Activated CD8-positive, alpha-beta memory T cell treated with anti-CD3 and anti-CD28 coated beads, Interleukin-2, amount 50 U/mL, for 24 hours (primary cell): ENCODE measurements around the gene DDX60.
"Not testable (repeated sequence)": the region's sequence is repeated elsewhere in the genome, so short reads cannot be mapped to it uniquely, and the experiment has no call there.

ENCODE experiments used
- DNase-seq: peaks from one replicate; pipeline ENCODE4 v3.0.0-alpha.2; 2020; ENCODE audit errors: extremely low read depth

Gene DDX60, protein sequence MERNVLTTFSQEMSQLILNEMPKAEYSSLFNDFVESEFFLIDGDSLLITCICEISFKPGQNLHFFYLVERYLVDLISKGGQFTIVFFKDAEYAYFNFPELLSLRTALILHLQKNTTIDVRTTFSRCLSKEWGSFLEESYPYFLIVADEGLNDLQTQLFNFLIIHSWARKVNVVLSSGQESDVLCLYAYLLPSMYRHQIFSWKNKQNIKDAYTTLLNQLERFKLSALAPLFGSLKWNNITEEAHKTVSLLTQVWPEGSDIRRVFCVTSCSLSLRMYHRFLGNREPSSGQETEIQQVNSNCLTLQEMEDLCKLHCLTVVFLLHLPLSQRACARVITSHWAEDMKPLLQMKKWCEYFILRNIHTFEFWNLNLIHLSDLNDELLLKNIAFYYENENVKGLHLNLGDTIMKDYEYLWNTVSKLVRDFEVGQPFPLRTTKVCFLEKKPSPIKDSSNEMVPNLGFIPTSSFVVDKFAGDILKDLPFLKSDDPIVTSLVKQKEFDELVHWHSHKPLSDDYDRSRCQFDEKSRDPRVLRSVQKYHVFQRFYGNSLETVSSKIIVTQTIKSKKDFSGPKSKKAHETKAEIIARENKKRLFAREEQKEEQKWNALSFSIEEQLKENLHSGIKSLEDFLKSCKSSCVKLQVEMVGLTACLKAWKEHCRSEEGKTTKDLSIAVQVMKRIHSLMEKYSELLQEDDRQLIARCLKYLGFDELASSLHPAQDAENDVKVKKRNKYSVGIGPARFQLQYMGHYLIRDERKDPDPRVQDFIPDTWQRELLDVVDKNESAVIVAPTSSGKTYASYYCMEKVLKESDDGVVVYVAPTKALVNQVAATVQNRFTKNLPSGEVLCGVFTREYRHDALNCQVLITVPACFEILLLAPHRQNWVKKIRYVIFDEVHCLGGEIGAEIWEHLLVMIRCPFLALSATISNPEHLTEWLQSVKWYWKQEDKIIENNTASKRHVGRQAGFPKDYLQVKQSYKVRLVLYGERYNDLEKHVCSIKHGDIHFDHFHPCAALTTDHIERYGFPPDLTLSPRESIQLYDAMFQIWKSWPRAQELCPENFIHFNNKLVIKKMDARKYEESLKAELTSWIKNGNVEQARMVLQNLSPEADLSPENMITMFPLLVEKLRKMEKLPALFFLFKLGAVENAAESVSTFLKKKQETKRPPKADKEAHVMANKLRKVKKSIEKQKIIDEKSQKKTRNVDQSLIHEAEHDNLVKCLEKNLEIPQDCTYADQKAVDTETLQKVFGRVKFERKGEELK (N-terminal part only)

DNA sequence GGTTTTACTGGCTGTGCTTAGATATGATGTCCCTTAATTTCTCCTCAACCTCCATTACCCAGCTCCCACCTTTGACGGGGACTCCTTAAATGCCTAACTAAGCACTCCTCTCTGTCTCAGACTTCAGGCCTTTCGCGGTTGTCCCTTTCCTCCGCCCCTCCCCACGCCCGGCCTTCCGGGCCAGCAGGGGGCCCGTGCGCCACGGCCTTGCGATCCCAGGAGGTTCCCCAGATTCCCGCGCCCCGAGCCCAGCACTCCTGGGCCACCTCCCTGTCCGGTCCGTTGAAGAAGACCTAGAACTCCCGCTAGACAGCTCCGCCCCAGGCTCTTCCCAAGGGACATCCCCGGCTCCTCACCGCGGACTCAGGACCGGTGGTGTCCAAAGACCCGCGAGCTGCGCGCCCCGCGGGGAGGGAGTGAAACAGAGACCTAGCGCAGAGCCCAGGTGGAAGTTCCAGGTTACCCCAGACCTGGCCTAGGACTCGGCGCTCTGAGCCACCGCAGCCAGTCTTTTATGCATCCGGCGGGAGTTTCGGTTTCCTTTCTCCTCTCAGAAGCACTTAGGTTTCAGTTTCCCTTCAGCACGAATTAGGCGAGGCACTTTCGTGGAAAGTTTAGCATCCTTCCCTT lies at the start of gene DDX60:
Gene DDX60, minus strand, starts transcription at position 487 of the 630 bp plus-strand sequence. CDS start 7,493 bp downstream, outside the sequence.
- DNase-seq = peak; percentile 63

DNA sequence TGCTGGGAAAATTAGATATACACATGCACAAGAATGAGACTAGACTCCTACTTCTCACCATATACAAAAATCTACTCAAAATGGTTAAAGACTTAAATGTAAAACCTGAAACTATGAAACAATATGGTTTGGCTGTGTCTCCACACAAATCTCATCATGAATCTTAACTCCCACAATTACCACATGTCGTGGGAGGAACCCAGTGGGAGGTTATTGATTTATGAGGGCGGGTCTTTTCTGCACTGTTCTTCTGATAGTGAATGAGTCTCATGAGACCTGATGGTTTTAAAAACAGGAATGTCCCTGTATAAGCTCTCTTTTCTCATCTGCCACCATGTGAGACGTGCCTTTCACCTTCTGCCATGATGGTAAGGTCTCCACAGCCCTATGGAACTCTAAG lies 48.5 kb upstream of the DDX60 start:
- DNase-seq = no peak

DNA sequence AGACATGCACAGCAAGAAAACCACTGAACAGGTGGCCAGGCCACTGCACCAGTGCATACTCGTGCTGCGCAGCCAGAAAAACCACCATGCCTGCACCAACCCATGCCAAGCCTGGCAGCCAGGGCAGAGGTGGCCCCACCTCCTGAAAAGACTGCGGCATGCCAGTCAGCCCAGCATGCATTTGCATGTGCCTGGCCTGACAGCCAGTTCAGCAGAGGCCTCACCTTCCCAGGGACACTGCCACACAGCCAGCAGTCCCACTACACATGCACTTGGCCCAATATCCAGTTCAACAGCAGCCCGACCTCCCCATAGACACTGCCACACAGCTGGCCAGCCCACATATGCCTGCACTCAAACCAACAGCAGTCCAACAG lies 43.5 kb upstream of the DDX60 start:
- no peak for DNase-seq

DNA sequence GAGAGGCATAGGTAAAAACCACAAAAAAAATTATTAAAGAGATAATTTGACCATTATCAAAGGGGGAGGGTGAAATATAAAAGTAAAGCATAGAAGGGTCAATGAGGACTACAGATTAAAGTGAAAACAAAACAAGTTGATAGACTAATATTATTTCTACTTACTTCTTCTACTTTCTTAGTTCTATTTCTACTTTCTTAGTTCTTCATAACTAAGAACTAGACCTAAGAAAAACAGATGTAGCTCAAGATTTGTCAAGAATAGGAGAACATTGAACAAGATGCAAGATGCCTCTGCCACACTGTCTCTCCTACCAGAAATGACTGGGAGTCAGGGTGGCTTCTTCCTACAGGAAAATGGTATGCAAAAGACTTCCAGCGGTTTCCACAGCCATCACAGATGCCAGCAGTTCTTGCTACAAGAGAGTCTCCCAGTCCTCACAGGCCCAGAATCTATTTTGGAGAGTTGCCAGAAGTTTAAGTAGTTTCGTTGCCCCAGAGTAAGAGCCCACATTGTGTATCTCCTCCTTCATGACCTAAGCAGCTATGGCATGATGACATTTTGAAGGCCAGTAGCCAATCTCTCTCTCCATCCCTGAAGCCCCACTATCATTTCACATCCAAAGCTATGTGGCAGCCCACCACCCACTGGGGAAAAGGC lies 42.9 kb upstream of the DDX60 start:
- DNase-seq = no peak

DNA sequence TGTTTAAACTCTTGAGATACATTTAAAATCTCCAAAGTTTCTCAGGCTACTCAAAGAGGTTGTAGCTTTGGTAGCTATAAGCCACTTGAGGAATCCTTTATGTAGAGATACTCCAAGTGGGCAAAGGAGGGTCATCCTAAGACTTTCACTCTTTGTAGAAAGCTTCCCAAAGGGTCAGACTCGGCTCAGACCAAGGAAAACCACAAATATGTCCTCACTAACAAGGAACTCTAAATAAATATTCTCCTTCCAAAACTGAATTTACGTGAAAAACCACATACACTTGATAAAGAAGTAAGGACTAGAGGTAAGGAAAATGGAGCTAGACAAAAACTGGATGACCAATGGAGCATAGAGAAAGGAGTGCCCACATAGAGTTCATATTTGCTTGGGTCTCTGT lies 41.7 kb upstream of the DDX60 start:
- no peak for DNase-seq

DNA sequence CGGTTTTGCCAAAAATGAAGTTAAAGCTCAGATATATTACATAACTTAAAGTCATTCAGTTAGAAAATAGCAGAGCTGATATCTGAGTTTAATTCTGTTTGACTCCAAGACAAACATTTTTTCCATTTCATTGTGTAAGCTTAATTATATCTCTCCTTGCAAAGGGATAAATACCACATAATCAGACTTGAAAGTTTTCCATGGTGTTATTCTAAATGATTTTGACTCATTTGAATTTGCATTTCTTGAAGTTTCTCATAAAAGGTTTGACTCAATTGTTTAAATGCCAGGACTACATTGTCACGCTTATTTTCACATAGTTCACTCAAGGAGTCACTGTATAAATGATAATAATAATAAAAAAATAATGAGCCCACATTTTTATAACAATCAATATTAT lies 39.4 kb upstream of the DDX60 start:
- no peak for DNase-seq

DNA sequence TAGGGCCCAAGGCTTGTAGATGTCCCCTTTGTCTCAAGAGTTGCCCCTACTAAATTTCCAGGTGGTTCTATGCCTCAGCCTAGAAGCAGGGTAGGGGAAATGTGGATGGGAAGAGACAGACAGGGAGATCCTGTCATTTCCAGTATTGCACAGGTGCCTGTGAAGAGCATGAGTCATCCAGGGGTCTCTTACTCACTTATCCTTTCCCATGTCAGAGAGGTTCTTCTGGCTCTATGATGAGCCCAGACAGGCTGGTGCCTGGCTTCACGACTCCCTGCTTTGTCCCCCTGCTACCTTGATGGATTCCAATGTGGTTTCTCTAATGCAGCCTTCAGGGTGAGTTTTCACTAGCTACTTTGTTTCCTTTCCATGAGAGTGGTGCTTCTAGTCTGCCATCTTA lies 35.2 kb upstream of the DDX60 start:
- DNase-seq = no peak

DNA sequence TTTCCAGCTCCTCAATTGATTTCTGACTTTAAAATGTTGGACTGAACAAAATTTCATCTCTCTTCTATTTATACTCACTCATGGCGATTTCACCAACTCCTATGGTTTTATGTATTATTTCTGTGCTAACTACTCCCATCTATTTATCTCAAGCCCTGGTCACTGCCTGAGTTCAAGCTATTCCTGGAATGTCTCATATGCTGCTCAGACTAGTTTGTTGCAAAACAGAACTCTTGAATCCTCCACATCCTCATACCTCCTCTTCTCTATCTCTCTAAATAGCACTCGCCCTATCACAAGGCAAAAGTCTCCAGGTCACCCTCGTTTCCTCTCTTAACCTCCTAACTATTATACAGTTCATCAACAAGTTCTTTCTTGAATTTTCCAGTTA lies 19.0 kb upstream of the DDX60 start:
- DNase-seq = no peak

DNA sequence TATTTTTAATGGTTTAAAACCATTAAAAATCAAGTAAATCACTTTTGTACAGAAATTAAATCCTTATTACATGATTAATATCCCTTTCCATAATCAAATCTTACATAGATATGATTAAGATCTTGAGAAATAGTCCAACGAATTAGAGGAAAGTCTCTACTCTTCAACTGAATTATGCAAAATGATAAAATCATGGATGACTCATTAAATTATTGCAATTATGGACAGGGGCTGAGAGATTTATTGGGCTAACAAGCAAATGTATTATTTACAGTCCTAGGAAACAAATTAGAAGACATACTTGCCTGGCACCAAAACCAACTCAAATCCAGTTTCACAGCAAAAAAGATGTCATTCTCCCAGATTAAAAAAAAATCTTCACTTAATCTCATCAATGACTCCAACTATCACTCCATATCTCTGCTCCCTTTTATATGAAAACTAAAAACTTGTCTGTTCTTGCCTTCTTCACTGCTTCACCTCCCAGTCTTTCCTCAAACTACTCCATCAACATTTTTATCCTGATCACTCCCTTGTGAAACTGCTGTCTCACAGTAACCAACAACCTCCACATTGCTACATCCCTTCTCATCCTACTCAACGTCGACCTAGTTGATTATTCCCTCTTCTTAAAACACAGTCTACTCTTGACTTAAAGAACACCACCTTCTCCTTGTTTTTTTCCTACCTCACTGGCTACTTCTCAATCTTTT lies 18.4 kb upstream of the DDX60 start:
- no peak for DNase-seq

DNA sequence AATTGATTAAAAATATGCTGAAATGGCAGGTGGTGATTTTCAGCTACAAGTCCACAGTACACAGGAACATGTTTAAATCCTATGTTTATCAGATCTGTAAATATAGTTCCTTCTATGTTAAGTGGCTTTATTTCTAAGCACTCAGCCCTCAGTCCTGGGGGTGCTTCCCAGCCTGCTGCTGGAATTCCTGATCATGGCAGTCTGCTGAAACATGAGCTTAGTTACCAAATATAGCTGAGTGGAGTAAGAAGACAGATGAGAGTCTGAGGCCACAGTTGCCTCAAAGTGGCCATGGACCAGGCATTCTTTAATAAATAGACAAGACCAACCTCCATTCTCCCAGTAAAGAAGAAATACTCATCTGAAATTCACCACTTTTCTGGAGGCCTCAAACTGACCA lies 17.1 kb upstream of the DDX60 start:
- DNase-seq = no peak

DNA sequence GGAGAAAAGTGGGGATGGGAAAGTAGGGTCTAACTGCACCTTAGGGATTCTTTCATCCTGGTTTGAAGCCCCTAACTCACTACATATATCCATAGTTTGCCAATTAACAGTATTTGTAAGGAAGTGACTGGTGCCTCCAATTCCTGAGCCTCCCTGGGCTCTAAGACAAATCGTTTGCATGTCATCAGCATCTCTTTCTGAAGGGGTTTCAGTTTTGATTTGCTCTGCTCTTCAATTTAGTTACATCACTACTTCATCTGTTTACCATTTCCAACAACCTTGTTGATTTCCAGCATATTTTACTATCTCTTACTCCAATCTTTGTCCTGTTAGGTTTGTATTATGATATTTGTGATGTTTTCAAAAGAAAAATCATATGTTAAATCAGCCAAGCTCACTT lies 15.5 kb upstream of the DDX60 start:
- DNase-seq = no peak

DNA sequence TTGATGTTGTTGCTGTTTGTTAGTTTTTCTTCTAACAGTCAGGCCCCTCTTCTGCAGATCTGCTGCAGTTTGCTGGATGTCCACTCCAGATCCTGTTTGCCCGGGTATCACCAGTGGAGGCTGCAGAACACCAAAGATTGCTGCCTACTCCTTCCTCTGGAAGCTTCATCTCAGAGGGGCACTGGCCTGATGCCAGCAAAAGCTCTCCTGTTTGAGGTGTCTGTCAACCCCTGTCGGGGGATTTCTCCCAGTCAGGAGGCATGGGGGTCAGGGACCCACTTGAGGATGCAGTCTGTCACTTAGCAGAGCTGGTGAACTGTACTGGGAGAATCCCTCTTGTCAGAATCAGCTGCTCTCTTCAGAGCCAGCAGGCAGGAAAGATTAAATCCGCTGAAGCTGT lies 12.0 kb upstream of the DDX60 start:
- not testable (repeated sequence) for DNase-seq

DNA sequence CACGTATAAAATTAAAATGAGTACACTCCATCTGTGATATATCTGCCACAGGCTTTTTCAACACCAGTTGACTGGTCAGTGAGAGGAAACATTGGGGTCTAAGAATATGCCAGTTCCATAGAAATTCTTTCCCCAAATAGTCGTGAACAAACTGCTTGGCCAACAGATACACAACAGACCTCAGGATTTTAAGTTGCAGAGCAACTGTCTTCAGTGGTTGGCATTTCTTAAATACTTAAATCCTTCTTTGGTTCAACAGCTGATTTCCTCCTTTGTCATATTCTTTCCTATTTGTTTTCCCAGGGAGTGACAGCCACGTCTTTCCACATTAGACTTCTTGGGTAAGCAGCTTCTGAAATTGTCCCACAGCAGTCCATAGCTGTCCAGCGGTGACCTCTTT lies 7.0 kb upstream of the DDX60 start:
- no peak for DNase-seq

DNA sequence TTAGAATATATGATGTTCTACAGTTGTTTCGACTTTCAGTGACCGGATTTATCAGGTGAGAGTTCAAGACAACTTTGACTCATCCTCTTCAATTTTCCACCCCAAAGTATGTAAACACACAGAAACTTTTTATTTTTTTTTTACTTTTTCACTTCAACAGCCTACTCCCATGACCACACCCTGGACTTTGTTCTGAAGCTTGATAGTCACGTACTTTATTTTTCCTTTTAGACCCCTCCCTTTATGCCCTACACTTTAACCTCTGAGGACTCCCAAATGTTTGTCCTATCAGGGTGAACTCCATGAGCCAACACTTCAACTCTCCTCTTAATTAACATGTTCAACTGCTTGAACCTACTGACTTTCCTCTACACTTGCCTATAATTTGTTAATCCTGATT lies 2.5 kb upstream of the DDX60 start:
- no peak for DNase-seq

DNA sequence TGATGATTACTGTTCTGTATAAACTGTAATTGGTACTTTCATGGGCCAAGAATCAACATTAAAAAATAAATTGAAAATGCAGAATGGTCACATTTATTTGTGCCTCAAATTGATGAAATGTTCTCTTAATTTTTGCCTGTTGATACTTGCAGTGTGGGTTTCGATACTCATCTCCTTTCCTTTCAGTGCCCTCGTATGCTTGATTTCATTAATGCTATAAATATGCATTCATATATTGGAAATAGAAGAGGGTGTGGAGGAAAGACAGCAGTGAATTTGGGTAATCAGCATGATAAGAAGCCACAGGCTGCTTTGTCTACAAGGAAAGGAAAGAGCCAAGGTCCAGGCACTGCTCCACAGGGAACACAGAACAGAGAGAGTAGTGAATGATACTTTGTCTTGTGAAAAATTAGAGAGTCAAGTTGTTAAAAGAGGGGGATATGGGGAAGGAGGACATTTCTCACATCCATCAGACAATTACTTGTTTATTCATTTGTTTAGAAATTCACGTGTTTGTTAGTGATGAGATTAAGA lies 1.0 kb upstream of the DDX60 start:
- DNase-seq = no peak

DNA sequence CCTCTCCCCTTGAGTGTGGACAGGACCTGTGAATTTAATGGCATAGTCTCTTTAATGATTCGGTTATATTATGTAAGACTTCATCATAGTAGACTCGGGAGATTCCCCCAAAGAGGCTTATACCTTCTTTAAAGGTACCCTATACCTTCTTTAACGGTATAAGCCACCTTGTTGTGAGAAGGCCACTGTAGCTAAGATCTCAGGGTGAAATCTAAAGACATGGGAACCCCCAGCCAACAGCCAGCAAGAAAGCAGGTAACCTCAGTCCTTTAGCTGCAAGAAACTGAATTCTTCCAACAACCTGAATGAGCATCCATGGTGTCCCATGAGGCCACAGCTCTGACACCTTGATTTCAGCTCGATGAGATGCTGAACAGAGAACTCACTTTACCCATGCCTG lies 931 bp downstream of the DDX60 start:
- no peak for DNase-seq

DNA sequence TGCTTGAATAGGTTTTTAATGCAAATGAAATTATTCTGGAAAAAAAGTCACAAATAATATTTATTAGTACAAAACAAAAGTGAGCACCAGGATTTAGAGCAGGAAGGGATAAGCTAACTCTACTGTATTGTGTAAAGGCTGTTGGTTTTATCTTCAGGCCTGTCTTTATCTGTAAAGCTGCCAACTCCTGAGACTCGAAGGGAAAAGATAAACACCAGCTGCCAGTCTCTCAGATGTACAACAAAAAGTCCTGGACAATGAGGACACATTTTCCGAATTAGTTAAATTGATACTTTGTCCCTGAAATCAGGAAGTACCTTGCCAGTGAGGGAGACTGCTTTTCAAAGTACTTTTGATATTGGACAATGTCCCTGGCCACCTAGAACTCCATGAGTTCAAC lies 8.8 kb downstream of the DDX60 start:
- DNase-seq = no peak

DNA sequence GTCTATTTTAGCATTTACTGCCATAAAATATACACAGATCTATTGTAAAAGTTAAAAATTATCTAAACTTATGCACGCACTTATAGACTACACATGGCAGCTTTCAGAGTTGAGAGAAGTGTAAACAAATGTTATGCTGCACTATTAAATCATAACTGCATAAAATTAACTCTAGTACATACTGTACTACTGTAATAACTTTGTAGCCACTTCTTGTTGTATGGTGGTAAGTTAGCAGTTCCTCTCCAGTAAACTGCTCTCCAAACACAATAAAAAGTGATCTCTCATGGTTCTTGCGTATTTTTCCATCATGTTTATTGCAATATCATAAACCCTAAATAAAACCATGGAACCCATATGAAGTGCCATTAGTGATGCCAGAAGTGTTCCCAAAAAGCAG lies 9.6 kb downstream of the DDX60 start:
- DNase-seq = no peak

DNA sequence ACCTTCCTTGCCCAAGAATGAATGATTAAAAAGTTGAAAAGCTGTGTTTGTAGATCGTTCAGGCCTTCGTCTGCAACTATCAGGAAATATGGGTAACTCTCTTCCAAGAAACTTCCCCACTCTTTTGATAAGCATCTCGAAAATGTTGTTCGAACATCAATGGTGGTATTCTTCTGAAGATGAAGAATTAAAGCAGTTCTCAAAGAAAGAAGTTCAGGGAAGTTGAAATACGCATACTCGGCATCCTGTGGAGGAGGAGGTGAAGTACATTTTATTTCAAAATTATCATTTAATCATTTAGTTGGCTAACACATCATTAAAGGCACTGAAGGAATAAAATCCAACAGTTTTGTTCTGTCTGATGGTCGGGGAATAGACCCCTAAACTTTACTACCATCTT lies 12.1 kb downstream of the DDX60 start:
- no peak for DNase-seq

DNA sequence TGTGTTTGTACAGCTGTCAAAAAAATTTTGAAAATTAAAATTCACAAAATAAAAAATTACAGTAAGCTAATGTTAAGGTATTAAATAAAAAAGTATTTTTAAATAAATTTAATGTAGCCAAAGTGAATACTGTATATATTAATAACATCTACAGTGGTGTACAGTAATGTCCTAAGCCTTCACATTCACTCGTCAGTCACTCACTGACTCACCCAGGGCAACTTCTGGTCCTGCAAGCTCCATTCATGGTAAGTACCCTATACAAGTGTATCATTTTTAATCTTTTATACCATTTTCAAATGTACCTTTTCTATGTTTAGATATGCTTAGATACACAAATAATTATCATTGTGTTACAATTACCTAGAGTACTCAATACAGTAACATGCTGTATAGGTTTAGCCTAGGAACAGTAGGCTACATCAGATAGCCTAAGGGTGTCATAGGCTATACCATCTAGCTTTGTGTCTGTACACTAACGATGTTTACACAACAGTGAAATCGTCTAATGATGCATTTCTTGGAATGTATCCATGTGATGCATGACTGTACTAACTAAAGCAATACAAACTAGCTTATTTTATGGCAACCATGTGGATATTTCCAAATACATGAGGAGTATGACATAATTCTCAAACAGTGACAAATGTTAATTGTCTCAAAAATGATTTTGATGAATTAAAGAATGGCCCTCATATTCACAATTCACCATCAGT lies 13.7 kb downstream of the DDX60 start:
- no peak for DNase-seq
